HT-29 (cell line): ENCODE measurements around the gene SWI5. TPM values are rescaled to one million over a fixed set of nuclear protein-coding genes. Genes with fewer than 3 reads are reported as not detected.
"Not testable (repeated sequence)": the region's sequence is repeated elsewhere in the genome, so short reads cannot be mapped to it uniquely, and the experiment has no call there.

Source experiments
- DNase-seq: peaks from one replicate; pipeline ENCODE4 v3.0.0-alpha.2; 2015; ENCODE audit warnings: low spot score
- total RNA-seq: library from RNA; depleted of rRNA; stranded (reverse); fragments of >200 nt; shearing (Covaris generic); gene quantifications from 2 replicates; pipeline ENCODE4 v1.2.3, GENCODE V29; 2014

Gene SWI5
- total RNA-seq, 1 experiment from 2014 or later, result 51.4 TPM

DNA sequence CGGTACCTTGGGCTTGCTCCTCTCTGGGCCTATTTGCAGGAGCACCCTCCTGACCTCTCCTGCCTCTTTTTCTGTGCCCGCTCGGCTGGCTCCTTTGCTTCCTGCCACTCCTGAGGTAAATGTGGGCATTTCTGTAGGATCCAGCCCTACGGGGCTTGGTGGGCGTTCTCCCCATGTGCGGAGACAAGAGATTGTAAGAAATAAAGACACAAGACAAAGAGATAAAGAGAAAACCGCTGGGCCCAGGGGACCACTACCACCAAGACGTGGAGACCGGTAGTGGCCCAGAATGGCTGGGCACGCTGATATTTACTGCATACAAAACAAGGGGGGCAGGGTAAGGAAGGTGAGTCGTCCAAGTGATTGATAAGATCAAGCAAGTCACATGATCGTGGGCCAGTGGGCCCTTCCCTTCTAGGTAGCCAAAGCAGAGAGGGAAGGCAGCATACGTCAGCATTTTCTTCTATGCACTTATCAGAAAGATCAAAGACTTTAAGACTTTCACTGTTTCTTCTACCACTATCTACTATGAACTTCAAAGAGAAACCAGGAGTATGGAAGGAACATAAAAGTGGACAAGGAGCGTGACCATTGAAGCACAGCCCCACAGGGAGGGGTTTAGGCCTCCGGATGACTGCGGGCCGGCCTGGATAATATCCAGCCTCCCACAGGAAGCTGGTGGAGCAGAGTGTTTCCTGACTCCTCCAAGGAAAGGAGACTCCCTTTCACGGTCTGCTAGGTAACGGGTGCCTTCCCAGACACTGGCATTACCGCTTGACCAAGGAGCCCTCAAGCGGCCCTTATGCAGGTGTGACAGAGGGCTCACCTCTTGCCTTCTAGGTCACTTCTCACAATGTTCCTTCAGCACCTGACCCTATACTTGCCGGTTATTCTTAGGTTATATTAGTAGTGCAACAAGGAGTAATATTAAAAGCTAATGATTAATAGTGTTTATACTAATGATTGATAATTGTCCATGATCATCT lies 3.3 kb downstream of the SWI5 start:
- DNase-seq, result not testable (repeated sequence)

- no peak for DNase-seq
Measured at GRCh38 chr9:128280084-128280622, 4.1 kb downstream of the SWI5 start.

DNA sequence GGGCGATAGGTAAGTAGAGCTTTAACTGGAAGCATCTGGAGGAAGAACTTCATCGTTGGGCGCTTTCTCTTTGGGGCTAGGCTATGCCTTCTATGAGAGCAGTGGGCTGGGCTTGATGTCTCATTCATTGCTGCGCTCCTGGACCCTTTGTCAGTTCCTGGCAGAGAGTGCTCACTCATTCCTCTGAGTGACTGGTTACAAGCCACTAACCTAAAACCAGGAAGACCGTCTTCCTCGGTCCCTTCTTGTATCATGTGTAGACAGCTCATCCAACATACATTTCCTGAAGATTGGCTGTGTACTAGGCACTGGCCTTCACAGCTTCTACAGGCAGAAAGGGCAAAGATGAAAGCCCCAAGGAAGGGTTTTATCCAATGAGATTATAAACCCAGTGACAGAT lies 6.4 kb downstream of the SWI5 start:
- DNase-seq, result no peak

- DNase-seq, result no peak
Measured at GRCh38 chr9:128285033-128285784, 9.1 kb downstream of the SWI5 start.

DNA sequence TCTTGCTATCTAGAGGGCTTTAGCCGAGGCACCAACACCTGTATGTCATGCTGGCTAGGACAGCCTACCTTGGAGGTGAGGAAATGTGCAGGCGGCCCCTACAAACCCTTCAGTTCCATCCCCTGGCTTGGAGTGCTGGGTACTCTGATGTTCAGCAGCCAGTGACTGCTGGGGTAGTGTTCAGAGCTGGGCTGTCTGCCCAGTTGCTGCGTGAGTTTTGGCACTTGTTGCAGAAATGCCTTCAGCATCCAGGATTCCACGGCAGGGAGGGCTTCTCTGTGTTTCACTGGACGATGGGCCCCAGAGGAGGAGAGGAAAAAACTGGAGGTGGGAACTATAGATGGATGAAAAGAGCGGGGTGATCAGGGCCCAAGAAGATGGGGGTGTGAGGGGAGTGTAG lies 10.4 kb downstream of the SWI5 start:
- no peak for DNase-seq

GRCh38 chr9:128288273-128289004 lies 12.4 kb downstream of the SWI5 start:
- DNase-seq, result no peak

GRCh38 chr9:128292009-128292408 lies 15.9 kb downstream of the SWI5 start:
- DNase-seq, result no peak

DNA sequence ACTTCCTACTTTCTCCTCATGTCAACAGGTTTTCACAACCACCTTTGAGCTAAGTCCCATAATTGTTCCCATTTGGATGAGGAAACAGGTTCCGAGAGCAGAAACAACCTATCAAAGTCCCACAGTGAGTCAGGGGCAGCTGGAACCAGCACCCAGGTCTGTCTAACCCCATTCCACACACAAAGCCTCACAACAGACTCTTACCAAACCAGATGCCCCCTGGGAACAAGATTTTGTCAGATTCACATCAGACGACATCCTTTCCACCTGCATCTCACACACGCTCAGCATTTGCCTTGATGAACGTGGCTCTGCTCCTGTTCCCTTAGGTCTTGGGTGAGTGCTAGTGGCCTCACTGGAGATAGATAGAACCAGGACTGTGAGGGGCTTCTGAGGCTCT lies 17.0 kb downstream of the SWI5 start:
- DNase-seq, result no peak

DNA sequence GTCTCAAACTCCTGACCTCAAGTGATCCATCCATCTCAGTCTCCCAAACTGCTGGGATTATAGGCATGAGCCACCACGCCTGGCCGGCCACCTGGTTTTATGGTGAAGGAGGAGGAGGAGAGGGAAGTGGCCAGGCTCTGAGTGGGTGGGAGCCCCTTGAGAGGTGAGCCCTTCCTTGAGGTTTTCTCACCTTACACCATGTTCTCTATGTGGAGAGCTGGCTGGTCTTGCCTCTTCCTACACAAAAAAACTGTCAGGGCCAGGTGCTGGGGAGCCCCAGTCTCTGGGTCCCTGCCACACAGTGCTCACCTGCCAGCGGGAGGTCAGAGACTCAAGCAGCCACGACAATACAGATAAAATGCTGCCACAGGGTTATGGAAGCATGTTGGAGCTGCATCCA lies 18.1 kb downstream of the SWI5 start:
- DNase-seq, result no peak

DNA sequence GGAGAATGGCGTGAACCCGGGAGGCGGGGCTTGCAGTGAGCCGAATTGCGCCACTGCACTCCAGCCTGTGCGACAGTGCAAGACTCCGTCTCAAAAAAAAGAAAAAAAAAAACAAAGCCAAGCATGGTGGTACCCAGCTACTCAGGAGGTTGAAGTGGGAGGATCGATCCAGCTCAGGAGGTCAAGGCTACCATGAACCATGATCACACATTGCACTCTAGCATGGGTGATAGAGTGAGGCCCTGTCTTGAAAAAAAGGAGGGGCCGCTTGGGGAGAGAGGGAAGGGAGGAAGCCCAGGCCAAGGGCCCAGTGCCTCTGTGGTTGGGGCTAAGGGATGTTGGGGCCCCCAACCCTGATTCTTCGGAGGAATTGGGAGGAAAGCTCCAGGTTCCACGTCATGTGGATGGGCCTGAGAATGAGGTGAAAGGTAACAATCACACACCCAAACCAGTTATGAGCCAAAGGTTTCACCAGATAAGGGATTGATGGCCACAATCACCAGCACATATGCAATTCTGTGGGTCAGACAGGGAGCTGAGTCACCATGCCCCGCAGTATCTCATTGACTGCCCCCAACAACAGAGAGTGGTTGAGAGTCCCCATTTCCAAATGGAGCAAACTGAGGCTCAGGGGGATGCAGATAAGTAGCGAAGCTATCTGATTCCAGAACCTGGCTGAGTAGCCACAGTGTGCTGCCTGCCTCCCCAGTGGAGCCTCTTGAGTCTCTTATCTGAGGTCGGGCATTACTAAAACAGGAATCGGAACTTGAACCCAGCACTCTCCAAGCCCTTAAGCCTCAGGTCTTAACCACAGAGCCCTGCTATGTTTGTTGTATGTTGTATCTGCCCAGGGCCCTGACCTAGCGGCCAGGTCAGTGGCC lies 20.5 kb downstream of the SWI5 start:
- no peak for DNase-seq

GRCh38 chr9:128297221-128297773 lies 21.2 kb downstream of the SWI5 start:
- DNase-seq, result no peak

- peak; percentile 84 for DNase-seq
Measured at GRCh38 chr9:128298535-128299482, 22.7 kb downstream of the SWI5 start.

DNA sequence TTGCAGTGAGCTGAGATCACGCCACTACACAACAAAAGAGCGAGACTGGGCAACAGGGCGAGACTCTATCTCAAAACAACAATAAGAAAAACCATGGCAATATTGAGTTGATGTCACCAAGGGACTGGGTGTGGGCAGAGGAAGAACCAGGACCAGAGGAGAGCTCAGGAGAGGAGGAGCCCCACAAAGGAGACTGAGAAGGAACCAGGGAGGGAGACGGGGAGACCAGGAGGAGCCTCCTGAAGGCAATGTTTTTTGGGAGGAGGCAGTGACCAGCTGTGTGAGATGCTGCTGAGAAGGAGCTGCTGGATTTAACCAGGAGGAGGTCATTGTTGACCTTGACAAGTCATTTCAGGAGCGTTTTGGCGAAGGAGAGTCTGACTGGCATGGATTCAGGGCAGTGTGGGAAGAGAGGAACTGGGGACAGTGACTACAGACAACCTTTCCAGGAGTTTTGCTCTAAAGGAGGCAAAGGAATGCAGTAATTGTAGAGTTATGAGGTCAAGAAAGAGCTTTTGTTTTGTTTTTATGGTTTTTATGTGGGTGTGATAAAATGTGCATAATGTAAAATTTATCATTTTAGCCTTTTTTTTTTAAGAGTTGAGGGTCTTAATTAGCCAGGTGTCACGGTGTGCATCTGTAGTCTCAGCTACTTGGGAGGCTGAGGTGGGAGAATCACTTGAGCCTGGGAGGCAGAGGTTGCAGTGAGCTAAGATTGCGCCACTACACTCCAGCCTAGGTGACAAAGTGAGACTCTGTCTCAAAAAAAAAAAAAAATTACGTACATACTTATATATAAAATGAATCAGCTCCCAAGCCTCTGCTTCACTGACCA lies 28.3 kb downstream of the SWI5 start:
- DNase-seq, result no peak

GRCh38 chr9:128304971-128305288 lies 28.9 kb downstream of the SWI5 start:
- no peak for DNase-seq

GRCh38 chr9:128309551-128309950 lies 33.5 kb downstream of the SWI5 start:
- DNase-seq, result no peak

- no peak for DNase-seq
Measured at GRCh38 chr9:128310461-128310860, 34.4 kb downstream of the SWI5 start.

- no peak for DNase-seq
Measured at GRCh38 chr9:128314697-128315096, 38.6 kb downstream of the SWI5 start.

DNA sequence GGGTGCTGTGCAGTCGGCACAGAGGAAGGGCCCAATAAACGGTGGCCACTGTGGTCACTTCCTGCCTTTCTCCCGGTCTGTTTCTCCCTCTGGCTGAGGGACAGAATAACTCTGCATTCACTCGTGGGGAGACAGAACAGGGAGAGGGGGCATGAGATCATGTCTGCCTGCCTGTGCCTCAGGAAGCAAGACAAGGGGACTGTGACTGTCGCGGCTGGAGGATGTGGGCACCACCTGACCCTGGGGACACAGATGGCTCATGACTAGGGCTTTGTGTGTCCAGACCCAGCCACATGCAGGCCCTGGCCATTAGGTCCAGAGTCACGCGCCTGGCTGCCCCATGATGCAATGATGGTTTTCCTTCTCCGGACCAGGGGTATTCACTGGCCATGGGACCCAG lies 40.3 kb downstream of the SWI5 start:
- no peak for DNase-seq
